ENCODE data around the gene SNPH.

SNPH gene

DNA sequence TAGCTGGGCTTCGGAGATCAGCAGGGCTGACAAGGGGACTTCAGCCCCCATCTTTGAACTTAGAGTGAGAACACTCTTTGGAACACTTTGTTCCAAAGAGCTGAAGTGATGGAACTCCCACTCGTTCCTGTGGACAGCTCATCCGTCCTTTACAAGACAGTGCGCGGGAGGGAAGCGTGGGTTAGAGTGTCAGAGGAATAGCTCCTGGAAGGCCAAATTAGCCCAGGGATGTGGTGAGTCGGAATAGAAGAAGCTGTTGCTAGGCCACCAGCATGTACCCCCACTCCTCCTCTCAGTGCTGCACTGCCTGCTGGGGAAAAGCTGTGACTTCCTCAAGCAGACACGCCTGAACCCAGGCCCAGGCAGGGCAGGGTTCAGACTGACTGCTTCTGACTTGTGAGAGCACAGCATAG lies 61.2 kb downstream of the SNPH start:
- H3K4me3 ChIP-seq (ENCODE audit: low read depth, low read length): no peak overlapping the region
- DNase-seq (ENCODE audit: low read depth): peak; percentile 43
- TF ChIP-seq, protein P1, sequence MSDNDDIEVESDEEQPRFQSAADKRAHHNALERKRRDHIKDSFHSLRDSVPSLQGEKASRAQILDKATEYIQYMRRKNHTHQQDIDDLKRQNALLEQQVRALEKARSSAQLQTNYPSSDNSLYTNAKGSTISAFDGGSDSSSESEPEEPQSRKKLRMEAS (IDR thresholded peaks at IDR 0.05; ENCODE audit: low read depth, low read length): no peak

DNA sequence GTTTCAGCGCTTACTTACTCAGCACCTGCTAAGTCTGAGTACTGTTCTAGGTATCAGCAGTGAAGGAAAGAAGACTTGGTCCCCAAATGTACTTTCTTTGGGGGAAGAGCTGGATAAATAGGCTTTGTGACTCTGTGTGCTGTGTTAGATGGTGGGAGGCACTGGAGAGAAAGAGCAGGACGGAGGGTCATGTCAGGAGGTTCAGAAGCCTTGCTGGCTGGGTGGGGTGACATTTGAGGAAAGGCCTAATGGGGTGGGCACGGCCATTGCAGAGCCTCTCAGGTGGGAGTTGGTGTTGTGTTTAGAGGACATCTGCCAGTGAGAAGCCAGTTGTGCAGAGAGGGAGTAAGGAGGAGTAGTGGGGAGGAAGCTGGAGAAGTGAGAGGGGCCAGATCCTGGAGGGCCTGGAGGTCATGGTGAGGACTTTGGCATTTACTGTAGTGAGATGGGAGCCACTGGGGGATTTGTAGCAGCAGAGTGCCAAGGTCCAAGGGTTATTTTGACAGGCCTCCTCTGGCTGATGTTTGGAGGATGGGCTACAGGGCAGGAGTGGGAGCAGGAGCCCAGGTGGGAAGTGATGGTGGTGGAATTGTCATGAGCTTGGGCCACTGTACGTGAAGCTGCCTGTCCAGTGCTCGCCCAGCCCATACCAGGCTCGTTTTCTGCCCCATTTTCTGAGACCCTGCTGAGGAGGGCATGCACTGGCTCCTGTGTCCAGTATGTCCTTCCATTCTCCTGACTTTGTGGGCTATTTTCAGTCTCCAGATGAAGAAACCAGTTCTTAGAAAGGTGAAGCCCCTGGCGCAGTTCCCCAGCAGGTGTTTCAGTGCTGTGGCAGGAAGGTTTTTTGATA lies 62.0 kb downstream of the SNPH start:
- TF ChIP-seq MYC (IDR thresholded peaks at IDR 0.05; ENCODE audit: low read depth, low read length): no peak
- TF ChIP-seq, protein P2, sequence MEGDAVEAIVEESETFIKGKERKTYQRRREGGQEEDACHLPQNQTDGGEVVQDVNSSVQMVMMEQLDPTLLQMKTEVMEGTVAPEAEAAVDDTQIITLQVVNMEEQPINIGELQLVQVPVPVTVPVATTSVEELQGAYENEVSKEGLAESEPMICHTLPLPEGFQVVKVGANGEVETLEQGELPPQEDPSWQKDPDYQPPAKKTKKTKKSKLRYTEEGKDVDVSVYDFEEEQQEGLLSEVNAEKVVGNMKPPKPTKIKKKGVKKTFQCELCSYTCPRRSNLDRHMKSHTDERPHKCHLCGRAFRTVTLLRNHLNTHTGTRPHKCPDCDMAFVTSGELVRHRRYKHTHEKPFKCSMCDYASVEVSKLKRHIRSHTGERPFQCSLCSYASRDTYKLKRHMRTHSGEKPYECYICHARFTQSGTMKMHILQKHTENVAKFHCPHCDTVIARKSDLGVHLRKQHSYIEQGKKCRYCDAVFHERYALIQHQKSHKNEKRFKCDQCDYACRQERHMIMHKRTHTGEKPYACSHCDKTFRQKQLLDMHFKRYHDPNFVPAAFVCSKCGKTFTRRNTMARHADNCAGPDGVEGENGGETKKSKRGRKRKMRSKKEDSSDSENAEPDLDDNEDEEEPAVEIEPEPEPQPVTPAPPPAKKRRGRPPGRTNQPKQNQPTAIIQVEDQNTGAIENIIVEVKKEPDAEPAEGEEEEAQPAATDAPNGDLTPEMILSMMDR (IDR thresholded peaks at IDR 0.05; ENCODE audit: low read depth, low read length): no peak
- no peak for TF ChIP-seq POLR2A (IDR thresholded peaks at IDR 0.05; ENCODE audit: extremely low read depth, insufficient read length)
- TF ChIP-seq, protein P1 (IDR thresholded peaks at IDR 0.05; ENCODE audit: low read depth, low read length): no peak
- H3K4me3 ChIP-seq (ENCODE audit: low read depth, low read length): no peak overlapping the region
- no peak for DNase-seq (ENCODE audit: low read depth)

DNA sequence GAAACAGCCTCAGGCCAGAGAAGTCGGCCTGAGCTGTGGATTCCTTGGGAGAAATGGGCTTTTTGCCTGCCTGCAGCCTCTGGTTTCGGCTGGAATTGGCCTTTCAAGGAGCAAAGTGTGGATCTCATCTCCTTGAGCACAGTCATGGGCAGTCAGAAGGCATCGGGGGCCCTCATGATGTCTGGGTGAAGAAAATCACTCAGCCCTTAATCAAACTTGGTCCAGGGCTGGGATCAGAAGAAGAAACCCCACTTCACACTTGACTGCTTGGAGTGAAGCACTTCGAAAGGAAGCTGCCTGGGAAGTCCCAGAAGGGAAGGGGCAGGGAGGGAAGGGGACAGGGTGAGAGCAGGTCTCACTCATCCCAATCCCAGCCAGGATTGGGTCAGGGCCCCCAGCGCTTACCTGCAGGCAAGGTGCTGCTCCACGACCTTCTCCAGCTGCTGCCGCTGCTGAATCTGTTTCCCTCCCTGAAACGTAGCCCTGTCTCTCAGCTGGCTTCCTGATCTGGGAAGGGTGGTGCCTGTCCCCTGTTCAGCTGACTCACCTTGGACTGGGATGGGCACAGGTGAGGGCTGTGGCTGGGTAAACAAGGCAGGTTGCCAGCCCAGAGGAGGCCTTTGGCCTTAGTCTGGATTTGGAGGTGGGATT lies 62.7 kb downstream of the SNPH start, which contains the start of gene SDCBP2:
Gene SDCBP2, minus strand, starts transcription at position 460 of the 651 bp plus-strand sequence. CDS start 8,723 bp downstream, outside the sequence.
- no peak within 1 kb of the TSS for H3K4me3 ChIP-seq (ENCODE audit: low read depth, low read length)
- TF ChIP-seq POLR2A (IDR thresholded peaks at IDR 0.05; ENCODE audit: extremely low read depth, insufficient read length) (no peak), MYC (IDR thresholded peaks at IDR 0.05; ENCODE audit: low read depth, low read length) (no peak)
- TF ChIP-seq, protein P1 (IDR thresholded peaks at IDR 0.05; ENCODE audit: low read depth, low read length): no peak
- TF ChIP-seq, protein P2 (IDR thresholded peaks at IDR 0.05; ENCODE audit: low read depth, low read length): no peak
- DNase-seq (ENCODE audit: low read depth): no peak

DNA sequence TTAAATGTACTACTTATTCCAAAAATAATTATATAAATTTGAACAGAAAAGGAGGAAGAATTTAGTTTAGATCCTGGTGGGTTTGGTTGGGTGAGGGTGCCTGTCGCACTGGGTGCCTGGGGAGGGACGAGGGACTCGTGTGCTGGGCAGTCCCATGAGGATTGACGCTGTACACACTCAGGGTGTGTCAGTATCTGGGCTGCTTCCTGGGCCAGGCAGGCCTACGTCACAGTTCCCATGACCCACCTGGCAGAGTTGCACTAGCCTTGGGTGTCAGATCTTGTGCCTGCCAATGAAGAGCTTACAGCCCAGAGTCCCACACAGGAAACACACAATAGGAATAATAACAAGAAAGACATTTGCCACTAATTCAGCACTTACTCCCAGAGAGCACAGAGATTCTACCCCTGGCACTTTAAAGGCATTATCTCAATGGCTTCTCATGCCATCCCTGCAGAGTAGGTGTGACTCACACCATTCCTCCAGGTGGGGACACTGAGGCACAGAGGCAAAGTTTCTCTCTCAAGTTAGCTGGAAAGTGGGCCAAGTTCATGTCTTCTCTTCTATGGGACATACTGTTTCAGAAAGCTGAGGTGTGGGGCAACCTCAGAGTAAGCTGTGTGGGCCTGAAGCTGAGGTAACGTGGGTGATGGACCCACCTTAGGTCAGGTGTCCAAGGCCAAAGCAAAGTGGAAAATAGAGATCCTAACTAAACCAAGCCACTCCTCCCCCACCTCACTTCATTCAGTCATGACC lies 64.2 kb downstream of the SNPH start:
- H3K4me3 ChIP-seq (ENCODE audit: low read depth, low read length): no peak overlapping the region
- DNase-seq (ENCODE audit: low read depth): no peak
- TF ChIP-seq POLR2A (IDR thresholded peaks at IDR 0.05; ENCODE audit: extremely low read depth, insufficient read length) (no peak), MYC (IDR thresholded peaks at IDR 0.05; ENCODE audit: low read depth, low read length) (no peak)
- TF ChIP-seq, protein P2 (IDR thresholded peaks at IDR 0.05; ENCODE audit: low read depth, low read length): no peak
- TF ChIP-seq, protein P1 (IDR thresholded peaks at IDR 0.05; ENCODE audit: low read depth, low read length): no peak

DNA sequence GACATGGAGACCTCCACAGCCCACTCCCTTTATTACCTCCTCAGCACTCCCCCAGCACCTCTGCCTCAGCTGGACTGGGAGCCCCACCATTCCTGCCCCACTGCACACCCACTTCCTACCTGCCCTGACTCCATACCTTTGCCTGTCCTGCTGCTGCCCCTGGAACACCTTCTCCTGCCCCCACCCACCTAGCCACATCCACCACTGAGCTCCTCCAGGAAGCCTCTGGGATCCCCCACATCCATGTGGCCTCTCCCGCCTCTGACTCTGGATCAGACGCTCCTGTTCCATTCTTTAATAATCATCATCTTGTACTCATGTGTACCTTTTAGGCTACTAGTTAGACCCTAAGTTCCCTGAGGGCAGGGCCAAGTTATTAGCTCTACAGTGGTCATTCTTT lies 65.0 kb downstream of the SNPH start:
- no peak for DNase-seq (ENCODE audit: low read depth)

More for the DNA sequence above, 65.0 kb downstream of the SNPH start:
- no peak for TF ChIP-seq POLR2A (IDR thresholded peaks at IDR 0.05; ENCODE audit: extremely low read depth, insufficient read length)
- TF ChIP-seq, protein P2 (IDR thresholded peaks at IDR 0.05; ENCODE audit: low read depth, low read length): no peak
- TF ChIP-seq MYC (IDR thresholded peaks at IDR 0.05; ENCODE audit: low read depth, low read length): no peak
- TF ChIP-seq, protein P1 (IDR thresholded peaks at IDR 0.05; ENCODE audit: low read depth, low read length): no peak
- H3K4me3 ChIP-seq (ENCODE audit: low read depth, low read length): no peak overlapping the region

Data from NB4 (cell line).